ENCODE measurements around the gene TANC1.

GRCh38 chr2:159029936-159030335, 61.5 kb downstream of the TANC1 start:
- TF ChIP-seq POLR2AphosphoS5 (IDR thresholded peaks at IDR 0.05; ENCODE audit: low read depth, low read length) (no peak), SIN3A (IDR thresholded peaks at IDR 0.05; ENCODE audit: borderline replicate concordance, insufficient read depth, low read length) (no peak), TAF1 (IDR thresholded peaks at IDR 0.05; ENCODE audit: borderline replicate concordance, insufficient read depth, low read length) (no peak), REST (IDR thresholded peaks at IDR 0.05; ENCODE audit: insufficient read depth in 1 of 2, low read depth in 2 of 2, low read length in 2 of 2) (no peak)

Measured in PFSK-1 (cell line).